Measurements from ENCODE around the gene ZHX3.
"Not testable (repeated sequence)": the region's sequence is repeated elsewhere in the genome, so short reads cannot be mapped to it uniquely, and the experiment has no call there.

The ZHX3 gene

DNA sequence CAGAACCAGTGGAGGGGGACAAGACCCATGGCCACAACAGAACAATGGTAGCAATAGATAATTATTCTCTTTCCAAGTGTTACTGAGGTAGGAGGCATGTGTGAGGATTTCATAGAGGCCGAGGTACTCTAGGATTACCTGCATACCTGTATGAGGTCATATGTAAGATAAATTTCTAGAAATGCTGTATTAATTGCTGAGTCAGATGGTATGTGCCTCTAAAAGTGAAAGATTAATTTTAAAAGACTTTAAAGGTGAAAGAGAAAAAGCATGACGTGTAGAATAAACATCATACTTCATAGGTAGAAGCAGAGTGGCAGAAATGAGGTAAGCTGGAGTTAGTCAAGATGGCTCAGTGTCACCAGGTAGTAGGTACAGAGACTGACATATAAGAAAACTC is 51.6 kb downstream of the ZHX3 start:
- in situ Hi-C loops (cut with MboI; ENCODE audit: low sequenced_read_pairs): no loop called here

GRCh38 chr20:41264819-41265218 is 52.7 kb downstream of the ZHX3 start:
- in situ Hi-C loops (cut with MboI; ENCODE audit: low sequenced_read_pairs): no loop called here

- in situ Hi-C loops (cut with MboI; ENCODE audit: low sequenced_read_pairs): no loop called here
These were observed 55.5 kb downstream of the ZHX3 start for GRCh38 chr20:41261790-41262717.

- in situ Hi-C loops (cut with MboI; ENCODE audit: low sequenced_read_pairs): no loop called here
These were observed 56.3 kb downstream of the ZHX3 start for GRCh38 chr20:41261260-41261659.

- in situ Hi-C loops (cut with MboI; ENCODE audit: low sequenced_read_pairs): no loop called here
These were observed 56.8 kb downstream of the ZHX3 start for GRCh38 chr20:41260734-41261220.

- in situ Hi-C loops (cut with MboI; ENCODE audit: low sequenced_read_pairs): no loop called here
These were observed 58.2 kb downstream of the ZHX3 start for GRCh38 chr20:41259309-41259708.

- in situ Hi-C loops (cut with MboI; ENCODE audit: low sequenced_read_pairs): no loop called here
These were observed 59.1 kb downstream of the ZHX3 start for GRCh38 chr20:41258474-41258873.

DNA sequence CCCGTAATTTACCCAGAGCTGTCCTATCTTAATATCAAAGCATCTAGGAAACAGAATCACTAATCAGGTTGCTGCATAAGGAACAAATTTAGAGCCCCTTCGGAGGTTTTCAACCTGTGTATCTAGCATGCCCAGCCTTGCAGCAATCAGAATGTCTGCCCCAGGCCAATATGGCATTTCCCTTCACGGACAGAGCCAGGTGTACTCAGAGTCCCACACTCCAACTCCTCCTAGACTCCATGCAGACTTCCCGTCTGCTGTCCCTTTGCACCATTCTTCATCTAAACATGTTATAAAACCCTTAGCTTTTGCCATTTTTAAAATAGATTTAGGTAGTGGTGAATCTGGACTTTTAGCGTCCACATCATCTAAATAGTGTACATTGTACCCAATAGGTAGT is 61.0 kb downstream of the ZHX3 start:
- in situ Hi-C loops (cut with MboI; ENCODE audit: low sequenced_read_pairs): no loop called here

GRCh38 chr20:41255655-41256054 is 61.9 kb downstream of the ZHX3 start:
- in situ Hi-C loops (cut with MboI; ENCODE audit: low sequenced_read_pairs): no loop called here

DNA sequence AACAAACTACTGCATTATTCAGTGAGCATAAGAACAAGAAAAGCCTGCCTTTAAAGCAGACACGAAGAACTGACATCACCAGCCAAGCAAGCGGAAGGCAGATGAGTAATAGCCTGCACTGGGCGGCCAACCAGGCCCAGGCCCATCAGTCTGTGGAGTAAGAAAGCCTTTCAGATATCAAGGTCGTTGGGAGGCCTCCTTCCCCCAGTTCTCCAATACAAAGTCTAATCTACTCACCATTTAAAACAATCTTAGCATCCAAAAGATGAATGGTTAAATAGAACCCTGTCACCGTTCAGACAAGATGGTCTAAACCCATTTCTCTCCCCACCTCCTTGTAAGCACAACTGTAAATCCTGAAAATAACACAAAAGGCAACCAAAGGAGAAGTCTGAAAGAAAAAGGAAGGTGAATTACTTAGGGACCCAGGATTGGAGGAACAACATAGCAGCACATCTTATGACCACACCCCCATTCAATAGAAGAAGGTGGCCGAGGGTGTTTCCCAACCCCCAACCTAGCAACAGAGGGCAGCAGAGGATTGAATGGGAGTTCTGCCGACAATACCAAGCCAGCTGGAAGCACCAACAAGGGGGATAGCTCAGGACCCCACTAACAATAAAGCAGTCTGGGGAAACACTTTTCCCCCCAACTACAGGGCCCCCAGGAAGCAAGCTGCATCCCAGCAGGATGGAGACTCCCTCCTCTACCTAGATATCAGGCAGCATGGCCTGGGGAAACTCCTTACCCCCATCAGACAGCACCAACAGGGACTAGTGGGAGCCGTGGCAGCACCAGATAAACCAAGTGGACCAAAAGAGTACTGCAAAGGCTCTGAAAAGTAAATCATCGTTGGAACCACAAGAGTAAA is 67.9 kb downstream of the ZHX3 start:
- in situ Hi-C loops (cut with MboI; ENCODE audit: low sequenced_read_pairs): no loop called here

DNA sequence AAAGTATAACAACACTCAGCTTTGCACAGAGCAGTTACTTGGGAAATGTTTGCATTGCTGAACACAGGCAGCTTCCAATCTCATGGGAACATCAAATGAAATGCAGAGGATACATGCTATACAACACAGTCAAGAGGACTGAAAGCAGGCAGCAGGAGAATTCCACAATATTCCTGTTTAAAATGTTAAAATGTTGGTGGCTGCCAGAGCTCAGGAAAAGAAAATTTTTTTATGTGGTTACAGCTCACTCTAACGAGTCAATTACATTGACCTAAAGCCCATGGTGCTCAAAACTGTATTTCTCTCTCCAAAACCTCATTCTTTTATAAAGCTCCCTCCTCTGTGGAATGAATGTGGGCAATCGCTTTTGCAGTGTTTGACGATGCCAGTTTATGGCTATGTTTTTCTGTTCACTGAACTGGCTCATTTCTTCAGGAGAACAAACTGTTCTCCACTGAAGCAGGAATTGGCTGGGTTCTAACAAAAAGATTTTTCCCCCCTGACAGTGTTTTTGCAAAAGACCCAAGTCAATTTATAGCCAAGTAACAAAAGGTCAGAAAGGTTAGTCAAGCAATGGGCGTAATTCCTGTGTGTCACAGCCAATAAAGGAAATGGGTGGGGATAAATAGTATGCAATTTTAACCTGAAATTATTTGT is 69.0 kb downstream of the ZHX3 start:
- in situ Hi-C loops (cut with MboI; ENCODE audit: low sequenced_read_pairs): no loop called here

GRCh38 chr20:41247523-41248367 is 69.8 kb downstream of the ZHX3 start:
- in situ Hi-C loops (cut with MboI; ENCODE audit: low sequenced_read_pairs): no loop called here

- in situ Hi-C loops (cut with MboI; ENCODE audit: low sequenced_read_pairs): no loop called here
These were observed 72.3 kb downstream of the ZHX3 start for GRCh38 chr20:41245086-41245707.

GRCh38 chr20:41242807-41243206 is 74.7 kb downstream of the ZHX3 start:
- in situ Hi-C loops (cut with MboI; ENCODE audit: low sequenced_read_pairs): no loop called here

DNA sequence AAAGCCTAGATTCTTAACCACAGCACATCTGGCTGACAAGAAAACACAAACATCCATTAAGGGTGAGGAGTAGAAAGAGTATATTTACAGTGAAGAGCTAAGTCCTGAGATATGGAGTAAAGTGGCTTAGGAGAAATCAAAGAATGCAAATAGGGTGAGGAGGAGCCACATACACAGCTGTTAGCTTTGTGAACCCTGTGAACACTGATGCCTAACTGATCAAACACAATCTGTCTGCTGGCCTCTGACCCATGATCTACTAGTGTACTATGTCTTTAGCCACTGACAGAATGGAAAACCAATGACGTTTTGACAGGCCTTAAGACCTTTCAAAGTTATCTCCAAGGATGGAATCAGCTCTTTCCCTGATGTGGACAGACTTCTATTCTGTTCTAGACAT is 75.2 kb downstream of the ZHX3 start:
- in situ Hi-C loops (cut with MboI; ENCODE audit: low sequenced_read_pairs): no loop called here

GRCh38 chr20:41237233-41237632 is 80.3 kb downstream of the ZHX3 start:
- in situ Hi-C loops (cut with MboI; ENCODE audit: low sequenced_read_pairs): not testable (repeated sequence)

GRCh38 chr20:41236818-41237217 is 80.7 kb downstream of the ZHX3 start:
- in situ Hi-C loops (cut with MboI; ENCODE audit: low sequenced_read_pairs): not testable (repeated sequence)

DNA sequence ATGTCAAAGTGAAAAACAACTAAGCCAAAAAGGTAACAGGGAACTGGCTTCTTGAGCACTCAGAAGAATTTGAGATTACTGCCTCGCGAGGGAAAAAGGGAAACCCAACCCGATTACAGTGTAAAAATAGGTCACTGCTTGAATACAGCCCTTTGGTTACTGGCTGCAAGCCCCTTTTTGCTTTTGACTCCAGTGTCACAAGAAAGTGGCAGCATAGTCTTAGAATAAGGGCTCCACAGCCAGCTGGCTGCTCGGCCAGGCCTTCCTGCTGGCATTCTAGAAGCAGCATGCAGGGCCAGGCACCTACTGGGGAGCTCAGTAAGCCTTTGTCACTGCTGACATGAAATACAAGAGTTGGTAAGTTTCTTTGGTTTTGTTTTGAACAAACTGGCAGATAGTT is 83.0 kb downstream of the ZHX3 start:
- in situ Hi-C loops (cut with MboI; ENCODE audit: low sequenced_read_pairs): no loop called here

DNA sequence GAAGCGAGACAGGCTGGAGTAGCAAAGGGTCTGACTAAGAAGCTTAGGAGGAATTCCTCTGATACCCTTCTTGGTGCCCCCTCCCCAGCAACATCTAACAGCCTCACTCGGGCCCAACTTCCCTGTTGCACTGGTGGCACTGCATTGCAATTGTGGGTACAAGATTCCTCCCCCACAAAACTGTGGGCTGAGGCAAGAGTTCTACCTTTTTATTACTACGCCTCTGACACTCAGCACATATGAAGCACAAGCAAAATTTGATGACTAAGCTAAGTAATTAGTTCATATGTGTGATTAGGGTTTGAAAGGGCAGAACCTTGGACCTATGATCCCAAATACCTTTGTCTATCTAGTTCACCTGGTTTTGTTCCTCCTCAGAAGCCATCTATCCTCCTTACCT is 83.5 kb downstream of the ZHX3 start:
- in situ Hi-C loops (cut with MboI; ENCODE audit: low sequenced_read_pairs): no loop called here
